OCI-M1 (cell line): ENCODE measurements around the gene CAPN1.

Experiments
- DNase-seq: peaks from one replicate; lab custom pipeline; 2025; lab: John Stamatoyannopoulos, UW

Gene CAPN1

GRCh38 chr11:65204143-65204542, 22.4 kb downstream of the CAPN1 start:
- no peak for DNase-seq

GRCh38 chr11:65204646-65205601, 23.2 kb downstream of the CAPN1 start:
- peak; percentile 51 for DNase-seq

- no peak for DNase-seq
Measured at GRCh38 chr11:65205602-65205967, 23.9 kb downstream of the CAPN1 start.

- no peak for DNase-seq
Measured at GRCh38 chr11:65206441-65206841, 24.7 kb downstream of the CAPN1 start.

GRCh38 chr11:65206901-65207300, 25.2 kb downstream of the CAPN1 start:
- DNase-seq, result no peak

- no peak for DNase-seq
Measured at GRCh38 chr11:65207918-65208784, 26.4 kb downstream of the CAPN1 start.

- no peak for DNase-seq
Measured at GRCh38 chr11:65208785-65209710, 27.3 kb downstream of the CAPN1 start.

- no peak for DNase-seq
Measured at GRCh38 chr11:65209711-65210360, 28.1 kb downstream of the CAPN1 start.

- no peak for DNase-seq
Measured at GRCh38 chr11:65210361-65210731, 28.6 kb downstream of the CAPN1 start.

GRCh38 chr11:65210748-65211147, 29.0 kb downstream of the CAPN1 start:
- no peak for DNase-seq

- no peak for DNase-seq
Measured at GRCh38 chr11:65211293-65212105, 29.8 kb downstream of the CAPN1 start.

GRCh38 chr11:65212226-65212801, 30.6 kb downstream of the CAPN1 start:
- no peak for DNase-seq

GRCh38 chr11:65213322-65214211, 31.8 kb downstream of the CAPN1 start:
- DNase-seq, result no peak

- DNase-seq, result no peak
Measured at GRCh38 chr11:65214212-65214845, 32.6 kb downstream of the CAPN1 start.

GRCh38 chr11:65215441-65216076, 33.8 kb downstream of the CAPN1 start:
- DNase-seq, result peak; percentile 3

- no peak for DNase-seq
Measured at GRCh38 chr11:65216830-65217229, 35.1 kb downstream of the CAPN1 start.

GRCh38 chr11:65217441-65218423, 36.0 kb downstream of the CAPN1 start:
- no peak for DNase-seq
